Epithelial cell of prostate (primary cell): Measurements from ENCODE around the gene CD300C.
"Not testable (repeated sequence)": the region's sequence is repeated elsewhere in the genome, so short reads cannot be mapped to it uniquely, and the experiment has no call there.

Source experiments
- DNase-seq: peaks from one replicate; pipeline ENCODE4 v3.0.0-alpha.2; 2011; ENCODE audit warnings: low read depth, low spot score
- H3K27ac ChIP-seq: fragments of 450-650 bp; 2 replicates; pipeline ENCODE4 v1.5.1; 2017; ENCODE audit warnings: mild to moderate bottlenecking

Gene CD300C

DNA sequence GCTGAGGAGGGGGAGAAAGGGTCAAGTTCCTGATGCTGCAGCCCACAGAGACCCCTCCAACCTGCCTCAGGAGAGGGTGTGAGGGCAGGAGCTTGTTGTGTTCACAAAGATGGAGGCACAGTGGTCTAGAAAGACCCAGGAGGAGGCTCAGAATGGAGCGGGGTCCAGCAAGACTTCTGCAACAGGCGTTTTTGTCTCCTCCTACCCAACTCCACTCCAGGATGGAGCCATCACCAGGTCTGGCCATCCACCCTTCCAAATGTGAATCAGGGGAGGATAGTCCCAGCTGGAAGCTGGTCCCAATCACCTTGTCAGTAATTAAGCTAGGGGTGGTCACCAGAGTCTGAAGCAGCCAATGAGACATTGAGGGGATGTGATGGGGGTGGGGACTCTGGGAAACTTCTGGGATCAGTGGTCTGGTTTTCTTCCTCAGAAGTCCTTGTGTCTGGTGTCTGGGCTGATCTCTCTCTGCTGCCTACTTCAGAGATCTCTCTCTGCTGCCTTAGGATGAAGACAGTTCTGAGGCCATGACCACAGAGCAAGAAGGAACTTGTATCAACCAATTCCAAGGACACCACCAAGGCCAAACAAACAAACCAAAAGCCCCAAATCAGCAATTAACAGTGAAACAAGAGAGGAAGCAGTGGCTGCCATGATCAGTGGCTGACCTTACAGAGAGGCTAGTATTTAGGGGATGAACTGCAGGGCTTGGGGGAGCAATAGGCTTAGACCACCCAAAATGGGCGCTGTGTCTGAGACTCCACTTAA, 29.2 kb downstream of the CD300C start:
- no peak overlapping the region for H3K27ac ChIP-seq
- no peak for DNase-seq

DNA sequence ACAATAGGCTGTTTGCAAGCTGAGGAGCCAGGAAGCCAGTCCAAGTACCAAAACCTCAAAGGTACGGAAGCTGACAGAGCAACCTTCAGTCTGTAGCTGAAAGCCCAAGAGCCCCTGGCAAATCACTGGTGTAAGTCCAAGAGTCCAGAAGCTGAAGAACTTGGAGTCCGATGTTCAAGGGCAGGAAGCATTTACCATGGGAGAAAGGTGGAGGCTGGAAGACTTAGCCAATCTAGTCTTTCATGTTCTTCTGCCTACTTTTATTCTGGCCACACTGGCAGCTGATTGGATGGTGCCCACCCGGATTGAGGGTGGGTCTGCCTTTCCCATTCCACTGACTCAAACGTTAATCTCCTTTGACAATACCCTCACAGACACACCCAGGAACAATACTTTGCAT, 30.0 kb downstream of the CD300C start:
- no peak overlapping the region for H3K27ac ChIP-seq
- no peak for DNase-seq

- DNase-seq = no peak
- H3K27ac ChIP-seq = no peak overlapping the region
These were observed 31.1 kb downstream of the CD300C start for GRCh38 chr17:74514632-74515334.

GRCh38 chr17:74513987-74514631, 31.8 kb downstream of the CD300C start:
- no peak for DNase-seq
- no peak overlapping the region for H3K27ac ChIP-seq

DNA sequence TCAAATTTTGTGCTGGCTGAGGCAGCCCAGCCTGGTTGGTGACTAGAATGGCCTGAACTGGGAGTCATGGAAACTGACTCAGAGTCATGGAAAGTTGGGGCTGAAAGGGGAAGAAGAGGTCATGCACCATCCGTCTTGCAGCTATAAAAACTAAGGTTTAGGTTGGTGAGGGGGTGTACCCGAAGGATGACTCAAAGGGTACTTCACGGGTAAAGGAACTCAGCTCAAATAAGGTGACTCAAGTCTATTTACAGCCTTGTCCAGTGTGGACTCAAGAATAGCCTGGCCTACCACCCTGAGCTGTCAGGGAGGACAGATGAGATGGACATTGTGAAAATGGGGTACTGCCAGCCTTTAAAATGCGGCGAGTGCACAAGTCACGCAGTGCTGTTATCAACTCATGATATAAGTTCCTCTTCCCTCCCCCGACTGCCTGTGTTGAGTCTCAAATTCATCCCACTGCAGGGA, 33.3 kb downstream of the CD300C start:
- no peak for DNase-seq
- H3K27ac ChIP-seq = no peak overlapping the region

GRCh38 chr17:74512036-74512435, 33.9 kb downstream of the CD300C start:
- no peak overlapping the region for H3K27ac ChIP-seq
- no peak for DNase-seq

- DNase-seq = no peak
These were observed 37.8 kb downstream of the CD300C start for GRCh38 chr17:74508156-74508555.

DNA sequence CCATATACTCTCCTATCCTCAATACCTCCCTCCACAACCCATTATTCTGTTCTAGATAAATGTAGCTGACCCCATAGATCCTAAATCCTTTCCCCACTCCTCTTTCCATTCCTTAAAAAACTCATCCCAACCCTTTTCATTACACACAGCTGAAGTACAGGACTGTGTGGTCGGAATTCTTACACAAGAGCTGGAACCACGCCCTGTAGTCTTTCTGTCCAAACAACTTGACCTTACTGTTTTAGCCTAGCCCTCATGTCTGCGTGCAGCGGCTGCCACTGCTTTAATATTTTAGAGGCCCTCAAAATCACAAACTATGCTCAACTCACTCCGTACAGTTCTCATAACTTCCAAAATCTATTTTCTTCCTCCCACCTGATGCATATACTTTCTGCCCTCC, 42.0 kb downstream of the CD300C start:
- H3K27ac ChIP-seq, DNase-seq: not testable (repeated sequence)

More at GRCh38 chr17:74508156-74508555, 37.8 kb downstream of the CD300C start:
- H3K27ac ChIP-seq = no peak overlapping the region

- DNase-seq = no peak
- no peak overlapping the region for H3K27ac ChIP-seq
These were observed 43.1 kb downstream of the CD300C start for GRCh38 chr17:74502861-74503260.

GRCh38 chr17:74499992-74500391, 45.9 kb downstream of the CD300C start:
- no peak overlapping the region for H3K27ac ChIP-seq
- no peak for DNase-seq

DNA sequence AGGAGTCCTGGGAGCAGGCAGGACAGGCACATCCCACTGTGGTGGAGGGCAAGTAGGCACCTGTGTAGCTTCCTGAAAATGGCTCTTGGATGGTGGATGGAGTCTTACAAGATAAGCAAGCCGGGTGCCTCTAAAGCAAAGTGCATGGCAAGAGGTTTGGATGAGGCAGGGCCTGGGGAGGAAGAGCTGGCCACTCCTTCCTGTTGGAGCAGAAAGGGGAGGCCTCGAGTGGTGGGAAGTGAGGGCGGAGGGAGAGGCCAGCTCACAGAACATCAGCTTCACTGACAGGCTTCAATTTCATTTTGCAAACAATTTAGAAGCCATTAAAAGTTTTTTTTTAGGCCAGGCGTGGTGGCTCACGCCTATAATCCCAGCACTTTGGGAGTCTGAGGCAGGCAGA, 48.4 kb downstream of the CD300C start:
- no peak for DNase-seq
- H3K27ac ChIP-seq = no peak overlapping the region

GRCh38 chr17:74493331-74493833, 52.5 kb downstream of the CD300C start:
- H3K27ac ChIP-seq = no peak overlapping the region
- no peak for DNase-seq

DNA sequence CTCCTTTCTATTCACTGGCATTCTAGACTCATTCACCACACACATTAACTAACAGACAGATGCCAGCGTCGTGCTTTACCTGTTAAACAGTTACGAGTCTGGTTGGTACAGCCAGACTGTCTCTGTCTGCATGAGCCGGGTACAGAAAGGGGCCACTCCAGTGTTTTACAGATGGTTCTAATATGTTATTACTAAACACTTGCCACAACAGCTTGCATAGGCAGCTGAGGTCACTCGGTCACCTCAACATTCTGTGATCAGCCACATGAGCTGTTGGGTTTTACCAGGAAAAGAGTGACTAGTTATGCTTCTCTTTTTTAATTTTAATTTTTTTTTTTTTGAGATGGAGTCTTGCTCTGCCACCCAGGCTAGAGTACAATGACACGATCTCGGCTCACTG, 54.3 kb downstream of the CD300C start:
- H3K27ac ChIP-seq = no peak overlapping the region
- DNase-seq = no peak
